ENCODE measurements around the gene DES.

The DES gene

GRCh38 chr2:219429958-219430606 lies 11.9 kb downstream of the DES start:
- H3K4me3 ChIP-seq (ENCODE audit: low read length): no peak overlapping the region
- H3K36me3 ChIP-seq (replicated peaks; ENCODE audit: low read depth, low read length): no peaks in the 10 kb centered on the region
- TF ChIP-seq, protein P1, sequence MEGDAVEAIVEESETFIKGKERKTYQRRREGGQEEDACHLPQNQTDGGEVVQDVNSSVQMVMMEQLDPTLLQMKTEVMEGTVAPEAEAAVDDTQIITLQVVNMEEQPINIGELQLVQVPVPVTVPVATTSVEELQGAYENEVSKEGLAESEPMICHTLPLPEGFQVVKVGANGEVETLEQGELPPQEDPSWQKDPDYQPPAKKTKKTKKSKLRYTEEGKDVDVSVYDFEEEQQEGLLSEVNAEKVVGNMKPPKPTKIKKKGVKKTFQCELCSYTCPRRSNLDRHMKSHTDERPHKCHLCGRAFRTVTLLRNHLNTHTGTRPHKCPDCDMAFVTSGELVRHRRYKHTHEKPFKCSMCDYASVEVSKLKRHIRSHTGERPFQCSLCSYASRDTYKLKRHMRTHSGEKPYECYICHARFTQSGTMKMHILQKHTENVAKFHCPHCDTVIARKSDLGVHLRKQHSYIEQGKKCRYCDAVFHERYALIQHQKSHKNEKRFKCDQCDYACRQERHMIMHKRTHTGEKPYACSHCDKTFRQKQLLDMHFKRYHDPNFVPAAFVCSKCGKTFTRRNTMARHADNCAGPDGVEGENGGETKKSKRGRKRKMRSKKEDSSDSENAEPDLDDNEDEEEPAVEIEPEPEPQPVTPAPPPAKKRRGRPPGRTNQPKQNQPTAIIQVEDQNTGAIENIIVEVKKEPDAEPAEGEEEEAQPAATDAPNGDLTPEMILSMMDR (IDR thresholded peaks at IDR 0.05; ENCODE audit: low read depth, low read length): no peak
- TF ChIP-seq EZH2phosphoT487 (IDR thresholded peaks at IDR 0.05; ENCODE audit: low read depth): no peak
- H3K4me2 ChIP-seq (ENCODE audit: low read length): no peak overlapping the region
- no peak overlapping the region for H3K27ac ChIP-seq (ENCODE audit: low read length)
- no peak overlapping the region for H3K9ac ChIP-seq (ENCODE audit: low read length)
- no peaks in the 10 kb centered on the region for H3K27me3 ChIP-seq (ENCODE audit: low read depth, low read length)
- peak overlapping the region; percentile 77; the same call in 1 of the 2 replicates for H2AFZ ChIP-seq (ENCODE audit: low read depth, low read length)
- H3K9me3 ChIP-seq (ENCODE audit: insufficient read depth, low read length): no peaks in the 10 kb centered on the region
- no peaks in the 10 kb centered on the region for H3K4me1 ChIP-seq (ENCODE audit: low read length)
- H4K20me1 ChIP-seq (ENCODE audit: insufficient read depth, low read length): no peaks in the 10 kb centered on the region
- no peaks in the 10 kb centered on the region for H3K79me2 ChIP-seq (ENCODE audit: low read length)

GRCh38 chr2:219430633-219431615 lies 12.7 kb downstream of the DES start:
- H2AFZ ChIP-seq (ENCODE audit: low read depth, low read length): peak overlapping the region; percentile 77; the same call in 1 of the 2 replicates
- no peaks in the 10 kb centered on the region for H4K20me1 ChIP-seq (ENCODE audit: insufficient read depth, low read length)
- no peak overlapping the region for H3K4me2 ChIP-seq (ENCODE audit: low read length)
- H3K27ac ChIP-seq (ENCODE audit: low read length): no peak overlapping the region
- H3K79me2 ChIP-seq (ENCODE audit: low read length): no peaks in the 10 kb centered on the region
- no peak overlapping the region for H3K4me3 ChIP-seq (ENCODE audit: low read length)
- H3K9ac ChIP-seq (ENCODE audit: low read length): no peak overlapping the region
- H3K9me3 ChIP-seq (ENCODE audit: insufficient read depth, low read length): no peaks in the 10 kb centered on the region
- TF ChIP-seq, protein P1 (IDR thresholded peaks at IDR 0.05; ENCODE audit: low read depth, low read length): peak; percentile 29
- TF ChIP-seq EZH2phosphoT487 (IDR thresholded peaks at IDR 0.05; ENCODE audit: low read depth): no peak
- no peaks in the 10 kb centered on the region for H3K27me3 ChIP-seq (ENCODE audit: low read depth, low read length)
- no peaks in the 10 kb centered on the region for H3K4me1 ChIP-seq (ENCODE audit: low read length)
- H3K36me3 ChIP-seq (replicated peaks; ENCODE audit: low read depth, low read length): no peaks in the 10 kb centered on the region

GRCh38 chr2:219433666-219434467 lies 15.7 kb downstream of the DES start:
- H3K4me2 ChIP-seq (ENCODE audit: low read length): no peak overlapping the region
- no peaks in the 10 kb centered on the region for H3K27me3 ChIP-seq (ENCODE audit: low read depth, low read length)
- H3K36me3 ChIP-seq (replicated peaks; ENCODE audit: low read depth, low read length): no peaks in the 10 kb centered on the region
- H3K27ac ChIP-seq (ENCODE audit: low read length): no peak overlapping the region
- H2AFZ ChIP-seq (ENCODE audit: low read depth, low read length): no peak overlapping the region
- H3K9me3 ChIP-seq (ENCODE audit: insufficient read depth, low read length): no peaks in the 10 kb centered on the region
- H3K4me1 ChIP-seq (ENCODE audit: low read length): no peaks in the 10 kb centered on the region
- H3K4me3 ChIP-seq (ENCODE audit: low read length): no peak overlapping the region
- no peak overlapping the region for H3K9ac ChIP-seq (ENCODE audit: low read length)
- no peaks in the 10 kb centered on the region for H3K79me2 ChIP-seq (ENCODE audit: low read length)
- no peak for TF ChIP-seq EZH2phosphoT487 (IDR thresholded peaks at IDR 0.05; ENCODE audit: low read depth)
- TF ChIP-seq, protein P1 (IDR thresholded peaks at IDR 0.05; ENCODE audit: low read depth, low read length): peak; percentile 43
- no peaks in the 10 kb centered on the region for H4K20me1 ChIP-seq (ENCODE audit: insufficient read depth, low read length)

- Histone ChIP-seq H3K9me3 (ENCODE audit: insufficient read depth, low read length) (no peaks in the 10 kb centered on the region), H3K4me3 (ENCODE audit: low read length) (no peak overlapping the region), H3K9ac (ENCODE audit: low read length) (no peak overlapping the region), H3K27ac (ENCODE audit: low read length) (no peak overlapping the region), H3K4me1 (ENCODE audit: low read length) (no peaks in the 10 kb centered on the region), H3K4me2 (ENCODE audit: low read length) (no peak overlapping the region), H3K27me3 (ENCODE audit: low read depth, low read length) (no peaks in the 10 kb centered on the region), H4K20me1 (ENCODE audit: insufficient read depth, low read length) (no peaks in the 10 kb centered on the region), H3K79me2 (ENCODE audit: low read length) (no peaks in the 10 kb centered on the region), H2AFZ (ENCODE audit: low read depth, low read length) (no peak overlapping the region), H3K36me3 (replicated peaks; ENCODE audit: low read depth, low read length) (no peaks in the 10 kb centered on the region)
- TF ChIP-seq, protein P1 (IDR thresholded peaks at IDR 0.05; ENCODE audit: low read depth, low read length): no peak
- no peak for TF ChIP-seq EZH2phosphoT487 (IDR thresholded peaks at IDR 0.05; ENCODE audit: low read depth)
Observed at GRCh38 chr2:219434468-219434717, 16.2 kb downstream of the DES start.
